GM23338 (cell line): ENCODE results near the gene FLNA. TPM values are rescaled to one million over a fixed set of nuclear protein-coding genes. Genes with fewer than 3 reads are reported as not detected.

Source experiments
- ATAC-seq: fragments of 200-7000 bp; cut with Tn5 transposase; 3 replicates; pipeline ENCODE4 v1.9.1; 2020
- DNase-seq: peaks from one replicate; pipeline ENCODE4 v3.0.0-alpha.2; 2015; ENCODE audit warnings: low spot score
- H2AFZ ChIP-seq: fragments of 200-600 bp; sonication (generic); 2 replicates; pipeline ENCODE4 v1.8.0; 2016; ENCODE audit warnings: antibody characterized with exemption, mild to moderate bottlenecking, moderate library complexity
- H3F3A ChIP-seq: fragments of 200-600 bp; sonication (generic); replicated peaks from 2 replicates; pipeline ENCODE4 v1.8.0; 2017; ENCODE audit warnings: antibody characterized with exemption, mixed run types, low read depth
- H3K27ac ChIP-seq: fragments of 200-600 bp; sonication (generic); 2 replicates; pipeline ENCODE4 v1.6.1; 2016; ENCODE audit warnings: low read depth
- H3K27me3 ChIP-seq: fragments of 200-600 bp; sonication (generic); 2 replicates; pipeline ENCODE4 v1.8.0; 2016; ENCODE audit warnings: mild to moderate bottlenecking, mixed run types, moderate library complexity; ENCODE audit not compliant: insufficient read depth
- H3K36me3 ChIP-seq: fragments of 200-600 bp; sonication (generic); 2 replicates; pipeline ENCODE4 v1.8.0; 2016; ENCODE audit warnings: mild to moderate bottlenecking; ENCODE audit not compliant: insufficient read depth
- H3K4me1 ChIP-seq: fragments of 200-600 bp; sonication (generic); 2 replicates; pipeline ENCODE4 v1.8.0; 2016; ENCODE audit warnings: mild to moderate bottlenecking, moderate library complexity; ENCODE audit not compliant: insufficient read depth
- H3K4me2 ChIP-seq: fragments of 200-600 bp; sonication (generic); 2 replicates; pipeline ENCODE4 v1.7.1; 2017; ENCODE audit warnings: mixed run types
- H3K4me3 ChIP-seq: fragments of 200-600 bp; sonication (generic); 2 replicates; pipeline ENCODE4 v1.6.1; 2016; ENCODE audit warnings: mixed run types
- H3K79me2 ChIP-seq: fragments of 200-600 bp; sonication (generic); replicated peaks from 2 replicates; pipeline ENCODE4 v1.8.0; 2017; ENCODE audit warnings: mild to moderate bottlenecking; ENCODE audit not compliant: insufficient read depth
- H3K9me2 ChIP-seq: fragments of 200-600 bp; sonication (generic); 2 replicates; pipeline ENCODE4 v1.8.0; 2017; ENCODE audit not compliant: insufficient read depth
- H4K20me1 ChIP-seq: fragments of 200-600 bp; sonication (generic); replicated peaks from 2 replicates; pipeline ENCODE4 v1.8.0; 2017; ENCODE audit warnings: mild to moderate bottlenecking; ENCODE audit not compliant: insufficient read depth
- H3K27ac Mint-ChIP-seq: 2 replicates; pipeline ENCODE4 v1.8.0; 2020; ENCODE audit warnings: inconsistent platforms, mild to moderate bottlenecking, moderate library complexity, mixed read lengths
- H3K27me3 Mint-ChIP-seq: 3 replicates; pipeline ENCODE4 v1.8.0; 2022; ENCODE audit warnings: low read depth, mild to moderate bottlenecking, moderate library complexity, mixed read lengths, inconsistent platforms; ENCODE audit not compliant: insufficient read depth, poor library complexity
- H3K36me3 Mint-ChIP-seq: 3 replicates; pipeline ENCODE4 v1.8.0; 2021; ENCODE audit warnings: low read depth, mild to moderate bottlenecking, inconsistent platforms, moderate library complexity, mixed read lengths
- H3K4me1 Mint-ChIP-seq: 3 replicates; pipeline ENCODE4 v1.8.0; 2020; ENCODE audit warnings: mild to moderate bottlenecking, inconsistent platforms, mixed read lengths
- H3K4me3 Mint-ChIP-seq: 3 replicates; pipeline ENCODE4 v1.8.0; 2021; ENCODE audit warnings: moderate library complexity, mild to moderate bottlenecking, inconsistent platforms, mixed read lengths
- H3K9me3 Mint-ChIP-seq: 3 replicates; pipeline ENCODE4 v1.8.0; 2020; ENCODE audit warnings: moderate library complexity, mild to moderate bottlenecking, inconsistent platforms, mixed read lengths
- CREB1 ChIP-seq: fragments of 250-450 bp; sonication (Bioruptor Pico); IDR thresholded peaks from 2 replicates; pipeline ENCODE4 v1.5.0; 2020; ENCODE audit warnings: low read depth, mild to moderate bottlenecking, moderate library complexity
- ETS1 ChIP-seq: IDR thresholded peaks from 2 replicates; pipeline ENCODE4 v1.6.1; 2016; ENCODE audit warnings: antibody characterized with exemption
- EZH2 ChIP-seq: fragments of 200-600 bp; sonication (generic); IDR thresholded peaks from one replicate; pipeline ENCODE4 v1.8.0; 2017; ENCODE audit warnings: antibody characterized with exemption, mild to moderate bottlenecking, low read depth; ENCODE audit not compliant: unreplicated experiment
- EZH2phosphoT487 ChIP-seq: fragments of 200-600 bp; sonication (generic); IDR thresholded peaks from one replicate; pipeline ENCODE4 v1.8.1; 2018; ENCODE audit warnings: antibody characterized with exemption; ENCODE audit not compliant: unreplicated experiment
- JUNB ChIP-seq: IDR thresholded peaks from one replicate; pipeline ENCODE4 v1.6.1; 2016; ENCODE audit warnings: antibody characterized with exemption; ENCODE audit not compliant: unreplicated experiment
- POLR2AphosphoS5 ChIP-seq: IDR thresholded peaks from 2 replicates; pipeline ENCODE4 v1.6.1; 2016; ENCODE audit warnings: antibody characterized with exemption, low read depth
- ZNF331 ChIP-seq: fragments of 250-450 bp; sonication (Bioruptor Pico); IDR thresholded peaks from 2 replicates; pipeline ENCODE4 v1.5.0; 2020; ENCODE audit warnings: low read depth, mild to moderate bottlenecking, moderate library complexity
- polyA plus RNA-seq: library from polyadenylated mRNA; unstranded; fragments of >200 nt; fragmentation: Nextera tagmentation; extraction: Ambion mirVana; gene quantifications from 2 replicates; pipeline ENCODE4 v1.2.1, GENCODE V29; 2016
- total RNA-seq: library from RNA; depleted of rRNA; stranded (reverse); fragments of >200 nt; shearing (Covaris generic); gene quantifications from 2 replicates; pipeline ENCODE4 v1.2.3, GENCODE V29; 2014
- TF ChIP-seq, protein P1 (sequence below): fragments of 250-450 bp; sonication (Bioruptor Pico); IDR thresholded peaks from 2 replicates; pipeline ENCODE4 v1.5.0; 2020; ENCODE audit warnings: mild to moderate bottlenecking, moderate library complexity

The FLNA gene
- total and polyA plus RNA-seq, 2 experiments from 2014 or later, result 579 to 1,445 TPM

GRCh38 chrX:154352466-154352865, 22.0 kb downstream of the FLNA start (continued):
- TF ChIP-seq, protein P1, sequence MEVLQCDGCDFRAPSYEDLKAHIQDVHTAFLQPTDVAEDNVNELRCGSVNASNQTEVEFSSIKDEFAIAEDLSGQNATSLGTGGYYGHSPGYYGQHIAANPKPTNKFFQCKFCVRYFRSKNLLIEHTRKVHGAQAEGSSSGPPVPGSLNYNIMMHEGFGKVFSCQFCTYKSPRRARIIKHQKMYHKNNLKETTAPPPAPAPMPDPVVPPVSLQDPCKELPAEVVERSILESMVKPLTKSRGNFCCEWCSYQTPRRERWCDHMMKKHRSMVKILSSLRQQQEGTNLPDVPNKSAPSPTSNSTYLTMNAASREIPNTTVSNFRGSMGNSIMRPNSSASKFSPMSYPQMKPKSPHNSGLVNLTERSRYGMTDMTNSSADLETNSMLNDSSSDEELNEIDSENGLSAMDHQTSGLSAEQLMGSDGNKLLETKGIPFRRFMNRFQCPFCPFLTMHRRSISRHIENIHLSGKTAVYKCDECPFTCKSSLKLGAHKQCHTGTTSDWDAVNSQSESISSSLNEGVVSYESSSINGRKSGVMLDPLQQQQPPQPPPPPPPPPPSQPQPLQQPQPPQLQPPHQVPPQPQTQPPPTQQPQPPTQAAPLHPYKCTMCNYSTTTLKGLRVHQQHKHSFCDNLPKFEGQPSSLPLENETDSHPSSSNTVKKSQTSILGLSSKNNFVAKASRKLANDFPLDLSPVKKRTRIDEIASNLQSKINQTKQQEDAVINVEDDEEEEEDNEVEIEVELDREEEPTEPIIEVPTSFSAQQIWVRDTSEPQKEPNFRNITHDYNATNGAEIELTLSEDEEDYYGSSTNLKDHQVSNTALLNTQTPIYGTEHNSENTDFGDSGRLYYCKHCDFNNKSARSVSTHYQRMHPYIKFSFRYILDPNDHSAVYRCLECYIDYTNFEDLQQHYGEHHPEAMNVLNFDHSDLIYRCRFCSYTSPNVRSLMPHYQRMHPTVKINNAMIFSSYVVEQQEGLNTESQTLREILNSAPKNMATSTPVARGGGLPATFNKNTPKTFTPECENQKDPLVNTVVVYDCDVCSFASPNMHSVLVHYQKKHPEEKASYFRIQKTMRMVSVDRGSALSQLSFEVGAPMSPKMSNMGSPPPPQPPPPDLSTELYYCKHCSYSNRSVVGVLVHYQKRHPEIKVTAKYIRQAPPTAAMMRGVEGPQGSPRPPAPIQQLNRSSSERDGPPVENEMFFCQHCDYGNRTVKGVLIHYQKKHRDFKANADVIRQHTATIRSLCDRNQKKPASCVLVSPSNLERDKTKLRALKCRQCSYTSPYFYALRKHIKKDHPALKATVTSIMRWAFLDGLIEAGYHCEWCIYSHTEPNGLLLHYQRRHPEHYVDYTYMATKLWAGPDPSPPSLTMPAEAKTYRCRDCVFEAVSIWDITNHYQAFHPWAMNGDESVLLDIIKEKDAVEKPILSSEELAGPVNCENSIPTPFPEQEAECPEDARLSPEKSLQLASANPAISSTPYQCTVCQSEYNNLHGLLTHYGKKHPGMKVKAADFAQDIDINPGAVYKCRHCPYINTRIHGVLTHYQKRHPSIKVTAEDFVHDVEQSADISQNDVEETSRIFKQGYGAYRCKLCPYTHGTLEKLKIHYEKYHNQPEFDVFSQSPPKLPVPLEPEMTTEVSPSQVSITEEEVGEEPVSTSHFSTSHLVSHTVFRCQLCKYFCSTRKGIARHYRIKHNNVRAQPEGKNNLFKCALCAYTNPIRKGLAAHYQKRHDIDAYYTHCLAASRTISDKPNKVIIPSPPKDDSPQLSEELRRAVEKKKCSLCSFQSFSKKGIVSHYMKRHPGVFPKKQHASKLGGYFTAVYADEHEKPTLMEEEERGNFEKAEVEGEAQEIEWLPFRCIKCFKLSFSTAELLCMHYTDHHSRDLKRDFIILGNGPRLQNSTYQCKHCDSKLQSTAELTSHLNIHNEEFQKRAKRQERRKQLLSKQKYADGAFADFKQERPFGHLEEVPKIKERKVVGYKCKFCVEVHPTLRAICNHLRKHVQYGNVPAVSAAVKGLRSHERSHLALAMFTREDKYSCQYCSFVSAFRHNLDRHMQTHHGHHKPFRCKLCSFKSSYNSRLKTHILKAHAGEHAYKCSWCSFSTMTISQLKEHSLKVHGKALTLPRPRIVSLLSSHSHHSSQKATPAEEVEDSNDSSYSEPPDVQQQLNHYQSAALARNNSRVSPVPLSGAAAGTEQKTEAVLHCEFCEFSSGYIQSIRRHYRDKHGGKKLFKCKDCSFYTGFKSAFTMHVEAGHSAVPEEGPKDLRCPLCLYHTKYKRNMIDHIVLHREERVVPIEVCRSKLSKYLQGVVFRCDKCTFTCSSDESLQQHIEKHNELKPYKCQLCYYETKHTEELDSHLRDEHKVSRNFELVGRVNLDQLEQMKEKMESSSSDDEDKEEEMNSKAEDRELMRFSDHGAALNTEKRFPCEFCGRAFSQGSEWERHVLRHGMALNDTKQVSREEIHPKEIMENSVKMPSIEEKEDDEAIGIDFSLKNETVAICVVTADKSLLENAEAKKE (CRISPR knock-in tag), result no peak
- no peak for TF ChIP-seq ZNF331 (CRISPR knock-in tag)
- no peak for TF ChIP-seq EZH2phosphoT487
- TF ChIP-seq JUNB, result no peak

GRCh38 chrX:154352012-154352401, 22.4 kb downstream of the FLNA start:
- H3K27ac ChIP-seq, result no peak overlapping the region
- H3K27me3 ChIP-seq, result no peaks in the 10 kb centered on the region
- Mint-ChIP-seq H3K4me1 (peaks cover 5% of the 10 kb centered on the region; the same call in 2 of the 3 replicates), H3K27ac (no peak overlapping the region), H3K9me3 (no peaks in the 10 kb centered on the region; the same call in 2 of the 3 replicates), H3K36me3 (peaks cover 67% of the 10 kb centered on the region), H3K4me3 (no peak overlapping the region), H3K27me3 (peaks cover 8% of the 10 kb centered on the region)
- no peaks in the 10 kb centered on the region for H4K20me1 ChIP-seq
- H3K79me2 ChIP-seq, result no peaks in the 10 kb centered on the region
- ATAC-seq (no peak), DNase-seq (no peak)
- H3K4me2 ChIP-seq, result no peak overlapping the region
- no peaks in the 10 kb centered on the region for H3K4me1 ChIP-seq
- peaks cover 10% of the 10 kb centered on the region for H3F3A ChIP-seq
- H3K4me3 ChIP-seq, result no peak overlapping the region
- no peak overlapping the region for H2AFZ ChIP-seq
- no peaks in the 10 kb centered on the region for H3K9me2 ChIP-seq
- peaks cover 14% of the 10 kb centered on the region for H3K36me3 ChIP-seq
- no peak for TF ChIP-seq EZH2
- no peak for TF ChIP-seq ETS1
- TF ChIP-seq ZNF331 (CRISPR knock-in tag), result no peak
- TF ChIP-seq, protein P1 (CRISPR knock-in tag), result no peak
- no peak for TF ChIP-seq EZH2phosphoT487
- no peak for TF ChIP-seq POLR2AphosphoS5
- TF ChIP-seq JUNB, result no peak
- TF ChIP-seq CREB1 (CRISPR knock-in tag), result no peak
